Ishikawa (cell line): Measurements from ENCODE around the gene AK9.

Experiments
- CEBPB ChIP-seq: IDR thresholded peaks from 2 replicates; pipeline ENCODE4 v1.6.1; 2012
- CREB1 ChIP-seq: IDR thresholded peaks from 2 replicates; pipeline ENCODE4 v1.6.1; 2012; ENCODE audit warnings: low read depth
- EGR1 ChIP-seq: IDR thresholded peaks from 2 replicates; pipeline ENCODE4 v1.6.1; 2012
- EP300 ChIP-seq: IDR thresholded peaks from 2 replicates; pipeline ENCODE4 v1.6.1; 2012; ENCODE audit warnings: borderline replicate concordance
- FOXM1 ChIP-seq: IDR thresholded peaks from 2 replicates; pipeline ENCODE4 v1.6.1; 2012; ENCODE audit warnings: low read depth, borderline replicate concordance
- MAX ChIP-seq: IDR thresholded peaks from 2 replicates; pipeline ENCODE4 v1.6.1; 2012
- NFIC ChIP-seq: IDR thresholded peaks from 2 replicates; pipeline ENCODE4 v1.6.1; 2012
- RAD21 ChIP-seq: IDR thresholded peaks from 2 replicates; pipeline ENCODE4 v1.6.1; 2012; ENCODE audit warnings: low read depth
- REST ChIP-seq: IDR thresholded peaks from 2 replicates; pipeline ENCODE4 v1.6.1; 2012; ENCODE audit warnings: low read depth, mild to moderate bottlenecking
- TAF1 ChIP-seq: IDR thresholded peaks from 2 replicates; pipeline ENCODE4 v1.6.1; 2012; ENCODE audit warnings: low read depth, mild to moderate bottlenecking
- TCF12 ChIP-seq: IDR thresholded peaks from 2 replicates; pipeline ENCODE4 v1.6.1; 2012; ENCODE audit warnings: low read depth
- TEAD4 ChIP-seq: IDR thresholded peaks from 2 replicates; pipeline ENCODE4 v1.6.1; 2012
- USF1 ChIP-seq: IDR thresholded peaks from 2 replicates; pipeline ENCODE4 v1.6.1; 2012
- YY1 ChIP-seq: IDR thresholded peaks from 2 replicates; pipeline ENCODE4 v1.6.1; 2012; ENCODE audit warnings: low read depth
- ZBTB7A ChIP-seq: IDR thresholded peaks from 2 replicates; pipeline ENCODE4 v1.6.1; 2012; ENCODE audit warnings: low read depth

AK9 gene

GRCh38 chr6:109490713-109491112 lies 200.3 kb downstream of the AK9 start:
- TF ChIP-seq USF1 (no peak), TEAD4 (no peak), CEBPB (no peak), EGR1 (no peak), YY1 (no peak), ZBTB7A (no peak), REST (no peak), TCF12 (no peak), TAF1 (no peak), RAD21 (no peak), EP300 (no peak), MAX (no peak), FOXM1 (no peak)

- no peak for TF ChIP-seq FOXM1
- no peak for TF ChIP-seq CEBPB
These were observed 203.0 kb downstream of the AK9 start for GRCh38 chr6:109488001-109488400.

DNA sequence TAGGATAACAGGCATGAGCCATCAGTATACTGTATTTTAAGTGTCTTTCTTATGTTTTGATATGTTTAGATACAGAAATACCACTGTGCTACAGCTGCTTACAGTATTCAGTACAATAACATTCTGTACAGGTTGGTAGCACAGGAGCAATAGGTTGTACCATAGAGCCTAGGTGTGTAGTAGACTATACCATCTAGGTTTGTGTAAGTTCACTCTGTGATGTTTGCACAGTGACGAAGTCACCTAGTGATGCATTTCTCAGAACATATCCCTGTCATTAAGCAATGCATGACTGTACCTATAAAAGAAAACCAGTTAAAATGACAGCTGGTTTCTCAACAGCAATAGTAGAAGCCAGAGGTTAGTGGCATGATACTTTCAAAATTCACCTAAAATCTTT lies 204.9 kb downstream of the AK9 start:
- TF ChIP-seq FOXM1 (no peak), REST (no peak), EGR1 (no peak), YY1 (no peak), TEAD4 (no peak), EP300 (no peak), ZBTB7A (no peak), CEBPB (no peak), TCF12 (no peak), TAF1 (no peak), NFIC (no peak)

GRCh38 chr6:109485266-109485935 lies 205.6 kb downstream of the AK9 start:
- TF ChIP-seq TEAD4 (no peak), USF1 (no peak), CREB1 (no peak), EGR1 (no peak), NFIC (no peak), EP300 (no peak), RAD21 (no peak), YY1 (no peak), REST (no peak), TAF1 (no peak), TCF12 (no peak), CEBPB (no peak), ZBTB7A (no peak), MAX (no peak)

DNA sequence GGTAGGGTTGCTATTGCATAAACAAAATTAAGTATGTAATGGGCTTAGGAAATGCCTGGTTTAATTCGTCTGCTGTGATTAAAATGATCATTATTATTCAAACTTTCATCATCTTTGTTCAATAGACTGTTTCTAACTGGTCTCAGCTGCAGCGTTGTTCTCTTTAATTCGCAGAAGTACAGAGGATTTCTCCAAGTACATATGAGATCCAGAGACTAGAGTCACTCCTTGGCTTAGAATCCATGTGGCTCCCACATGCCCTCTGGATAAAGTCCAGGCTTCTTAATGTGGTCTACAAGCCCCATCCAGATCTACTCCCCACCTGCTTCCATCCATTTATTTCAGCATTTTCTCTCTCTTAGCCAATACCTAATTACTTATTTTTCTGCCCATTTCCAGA lies 206.9 kb downstream of the AK9 start:
- no peak for TF ChIP-seq EP300
- no peak for TF ChIP-seq REST
- TF ChIP-seq EGR1 = no peak
- TF ChIP-seq TCF12 = no peak
- no peak for TF ChIP-seq USF1
- TF ChIP-seq YY1 = no peak
- TF ChIP-seq TEAD4 = no peak
- TF ChIP-seq ZBTB7A = no peak
- no peak for TF ChIP-seq CREB1
- no peak for TF ChIP-seq RAD21
- no peak for TF ChIP-seq NFIC
- no peak for TF ChIP-seq CEBPB
- no peak for TF ChIP-seq TAF1
- TF ChIP-seq FOXM1 = no peak
- no peak for TF ChIP-seq MAX
